GM12865 (cell line): Measurements from ENCODE around the gene MRGPRG.

Source experiments
- DNase-seq: peaks from one replicate; pipeline ENCODE4 v3.0.0; 2010; ENCODE audit warnings: low read depth
- H3K4me3 ChIP-seq: 2 replicates; pipeline ENCODE4 v1.5.1; 2011; ENCODE audit warnings: mild to moderate bottlenecking, low read depth, low read length, control low read depth
- CTCF ChIP-seq: IDR thresholded peaks from 2 replicates; pipeline ENCODE4 v1.5.1; 2011; ENCODE audit warnings: low read length, control low read depth, low read depth, inconsistent platforms; ENCODE audit not compliant: insufficient read depth; ENCODE audit errors: missing control alignments

Gene MRGPRG

GRCh38 chr11:3189196-3189843 is 29.3 kb downstream of the MRGPRG start:
- TF ChIP-seq CTCF: no peak
- no peak overlapping the region for H3K4me3 ChIP-seq
- no peak for DNase-seq

GRCh38 chr11:3188496-3189195 is 30.0 kb downstream of the MRGPRG start:
- TF ChIP-seq CTCF: no peak
- H3K4me3 ChIP-seq: no peak overlapping the region
- no peak for DNase-seq

- DNase-seq: no peak
- H3K4me3 ChIP-seq: no peak overlapping the region
- no peak for TF ChIP-seq CTCF
These were observed 32.3 kb downstream of the MRGPRG start for GRCh38 chr11:3186166-3186953.

- TF ChIP-seq CTCF: no peak
- no peak for DNase-seq
- no peak overlapping the region for H3K4me3 ChIP-seq
These were observed 33.8 kb downstream of the MRGPRG start for GRCh38 chr11:3184732-3185347.

GRCh38 chr11:3183523-3183922 is 35.1 kb downstream of the MRGPRG start:
- no peak for TF ChIP-seq CTCF
- no peak for DNase-seq
- H3K4me3 ChIP-seq: no peak overlapping the region

- no peak for TF ChIP-seq CTCF
These were observed 36.2 kb downstream of the MRGPRG start for GRCh38 chr11:3182462-3182852.

More at GRCh38 chr11:3182462-3182852, 36.2 kb downstream of the MRGPRG start:
- no peak overlapping the region for H3K4me3 ChIP-seq
- DNase-seq: no peak
